Measurements from ENCODE around the gene ZFR2.
"Not testable (repeated sequence)": the region's sequence is repeated elsewhere in the genome, so short reads cannot be mapped to it uniquely, and the experiment has no call there.

ZFR2 gene

GRCh38 chr19:3835055-3835435, 33.8 kb downstream of the ZFR2 start:
- no peak for DNase-seq

- no peak for DNase-seq
Observed at GRCh38 chr19:3834349-3835054, 34.3 kb downstream of the ZFR2 start.

- DNase-seq = no peak
Observed at GRCh38 chr19:3833578-3834348, 35.1 kb downstream of the ZFR2 start.

- DNase-seq = no peak
Observed at GRCh38 chr19:3832001-3832400, 36.8 kb downstream of the ZFR2 start.

- no peak for DNase-seq
Observed at GRCh38 chr19:3831601-3832000, 37.2 kb downstream of the ZFR2 start.

GRCh38 chr19:3830621-3831589, 37.9 kb downstream of the ZFR2 start:
- DNase-seq = no peak

GRCh38 chr19:3827306-3827705, 41.5 kb downstream of the ZFR2 start:
- no peak for DNase-seq

- no peak for DNase-seq
Observed at GRCh38 chr19:3826163-3826562, 42.7 kb downstream of the ZFR2 start.

GRCh38 chr19:3825286-3825956, 43.4 kb downstream of the ZFR2 start:
- no peak for DNase-seq

GRCh38 chr19:3823350-3823713, 45.5 kb downstream of the ZFR2 start:
- no peak for DNase-seq

GRCh38 chr19:3822683-3823349, 46.0 kb downstream of the ZFR2 start:
- no peak for DNase-seq

- peak in 1 of 2 experiments; percentile 5 for DNase-seq
Observed at GRCh38 chr19:3821857-3822364, 46.9 kb downstream of the ZFR2 start.

GRCh38 chr19:3821156-3821555, 47.7 kb downstream of the ZFR2 start:
- peak in 1 of 2 experiments; percentile 41 for DNase-seq

- no peak for DNase-seq
Observed at GRCh38 chr19:3819989-3820388, 48.8 kb downstream of the ZFR2 start.

GRCh38 chr19:3818918-3819317, 49.9 kb downstream of the ZFR2 start:
- no peak for DNase-seq

- no peak for DNase-seq
Observed at GRCh38 chr19:3818466-3818865, 50.4 kb downstream of the ZFR2 start.

- DNase-seq = no peak
Observed at GRCh38 chr19:3817761-3818160, 51.1 kb downstream of the ZFR2 start.

- no peak for DNase-seq
Observed at GRCh38 chr19:3816566-3817218, 52.1 kb downstream of the ZFR2 start.

GRCh38 chr19:3816148-3816547, 52.7 kb downstream of the ZFR2 start:
- DNase-seq = not testable (repeated sequence)

GRCh38 chr19:3814648-3815047, 54.2 kb downstream of the ZFR2 start:
- DNase-seq = no peak
